ENCODE measurements around the gene MEX3A. TPM values are rescaled to one million over a fixed set of nuclear protein-coding genes. Genes with fewer than 3 reads are reported as not detected.
"Not testable (repeated sequence)": the region's sequence is repeated elsewhere in the genome, so short reads cannot be mapped to it uniquely, and the experiment has no call there.

Gene MEX3A
- polyA plus RNA-seq, 1 donor: 21.8 TPM

DNA sequence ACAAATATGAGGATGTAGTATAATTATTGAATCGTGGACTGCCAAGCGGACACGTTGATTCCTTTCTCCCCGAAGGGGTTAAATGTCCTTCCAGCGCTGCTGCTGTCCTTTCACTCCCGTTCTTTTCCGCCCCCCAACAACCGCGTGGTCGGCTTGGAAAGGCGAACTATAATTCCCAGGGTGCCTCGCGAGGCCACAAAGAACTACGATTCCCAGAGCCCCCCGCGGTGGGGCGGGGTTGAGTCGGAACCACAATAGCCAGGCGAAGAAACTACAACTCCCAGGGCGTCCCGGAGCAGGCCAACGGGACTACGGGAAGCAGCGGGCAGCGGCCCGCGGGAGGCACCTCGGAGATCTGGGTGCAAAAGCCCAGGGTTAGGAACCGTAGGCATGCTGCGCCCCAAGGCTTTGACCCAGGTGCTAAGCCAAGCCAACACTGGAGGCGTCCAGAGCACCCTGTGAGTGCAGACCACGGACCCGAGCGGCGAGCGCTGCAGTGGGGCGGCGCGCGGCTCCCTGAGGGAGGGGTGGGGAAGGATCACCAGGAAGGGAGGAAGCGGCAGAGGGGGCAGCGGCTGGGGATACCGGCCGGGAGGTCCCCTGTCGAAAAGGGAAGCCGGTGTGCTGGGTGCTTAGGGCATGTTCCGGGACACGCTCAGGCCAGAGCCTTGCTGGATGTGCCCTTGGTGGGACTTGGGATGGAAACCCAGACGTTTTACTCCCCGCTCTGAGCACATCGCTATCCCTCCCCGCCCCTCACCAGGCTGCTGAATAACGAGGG is 27.6 kb downstream of the MEX3A start, which contains the start of gene LAMTOR2:
LAMTOR2 (plus strand) TSS at position 283 of the 781 bp plus-strand sequence; CDS start at position 391, 108 bp downstream.
- DNase-seq (ENCODE audit: low read depth): peak; percentile 98

DNA sequence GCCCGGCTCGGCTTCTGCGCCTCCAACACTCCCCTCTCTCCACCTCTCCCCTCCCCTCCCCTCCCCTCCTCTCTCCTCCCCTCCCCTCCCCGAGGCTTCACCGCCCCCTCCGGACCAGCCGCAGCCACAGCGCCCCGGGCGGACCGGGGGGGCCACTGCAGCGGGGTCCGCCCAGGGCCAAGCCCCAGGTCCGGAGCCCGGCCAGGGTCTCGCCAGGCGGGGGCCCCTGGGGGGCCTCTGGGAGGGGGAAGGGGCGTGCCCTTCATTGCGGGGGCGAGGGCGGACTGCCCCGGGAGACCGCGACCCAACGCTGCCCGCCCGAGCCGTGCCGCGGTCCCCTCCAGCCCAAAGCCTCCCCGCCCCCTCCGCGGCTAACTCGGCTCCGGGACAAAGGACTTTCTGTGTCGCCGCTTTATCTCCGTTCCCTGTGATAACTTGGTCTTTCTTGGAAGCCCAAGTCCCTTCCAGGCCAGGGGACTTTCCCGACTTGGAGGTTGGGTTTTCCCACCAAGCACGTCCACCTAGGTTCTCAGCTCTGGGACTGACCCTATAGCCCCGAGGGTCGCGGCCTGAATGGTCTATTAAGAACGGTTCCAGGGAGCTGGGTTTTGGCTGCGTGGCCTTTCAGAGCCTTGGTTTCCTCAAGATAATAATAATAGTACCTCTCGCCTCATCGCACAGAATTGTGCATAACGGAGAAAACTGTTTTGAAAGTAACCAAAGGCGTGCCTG is 28.3 kb downstream of the MEX3A start, which contains the start of gene UBQLN4:
UBQLN4 (minus strand) TSS at position 31 of the 732 bp plus-strand sequence. CDS start 97 bp downstream, outside the sequence.
- peak; percentile 61 for DNase-seq (ENCODE audit: low read depth)

DNA sequence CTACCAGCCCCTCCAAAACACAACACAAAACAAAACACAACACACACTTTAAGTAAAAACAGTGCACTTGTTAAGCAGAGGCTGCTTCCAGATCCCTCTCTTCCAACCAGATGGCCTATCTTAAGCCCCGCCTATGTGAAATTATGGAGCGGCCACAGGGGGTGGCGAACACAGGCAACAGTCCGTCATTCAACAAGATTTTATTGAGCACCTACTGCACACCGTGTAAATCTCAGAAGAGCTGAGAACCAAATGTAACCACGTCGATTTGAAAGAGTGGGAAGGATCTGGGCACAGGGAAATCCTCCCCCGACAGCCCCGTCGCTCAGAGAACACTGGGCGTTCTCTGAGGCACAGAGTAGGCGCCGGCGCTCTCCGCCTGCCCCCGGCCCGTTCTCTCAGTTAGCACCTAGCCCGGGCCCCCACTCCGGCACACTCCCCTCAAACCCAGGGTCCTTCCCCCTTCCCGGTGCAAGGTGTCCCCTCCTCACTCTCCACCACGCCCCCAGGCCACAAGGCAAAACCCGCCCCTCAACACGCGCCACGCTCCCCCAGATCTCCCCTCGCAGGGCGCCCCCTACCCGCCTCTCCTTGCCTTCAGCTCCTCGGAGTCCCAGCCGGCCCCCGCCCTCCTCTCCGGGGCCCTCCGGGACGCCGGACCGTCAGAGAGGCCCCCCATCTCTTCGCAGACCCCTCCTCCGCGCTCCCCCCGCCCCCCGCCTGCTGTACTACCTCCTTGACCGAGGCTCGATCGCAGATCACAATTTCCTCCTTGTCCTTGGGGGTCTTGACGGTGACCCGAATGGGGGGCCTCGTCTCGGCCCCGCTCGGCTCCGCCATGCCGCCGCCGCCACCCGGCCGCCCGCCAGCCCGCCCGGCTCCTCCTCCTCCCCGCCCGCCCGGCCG is 29.1 kb downstream of the MEX3A start:
- DNase-seq (ENCODE audit: low read depth): no peak

DNA sequence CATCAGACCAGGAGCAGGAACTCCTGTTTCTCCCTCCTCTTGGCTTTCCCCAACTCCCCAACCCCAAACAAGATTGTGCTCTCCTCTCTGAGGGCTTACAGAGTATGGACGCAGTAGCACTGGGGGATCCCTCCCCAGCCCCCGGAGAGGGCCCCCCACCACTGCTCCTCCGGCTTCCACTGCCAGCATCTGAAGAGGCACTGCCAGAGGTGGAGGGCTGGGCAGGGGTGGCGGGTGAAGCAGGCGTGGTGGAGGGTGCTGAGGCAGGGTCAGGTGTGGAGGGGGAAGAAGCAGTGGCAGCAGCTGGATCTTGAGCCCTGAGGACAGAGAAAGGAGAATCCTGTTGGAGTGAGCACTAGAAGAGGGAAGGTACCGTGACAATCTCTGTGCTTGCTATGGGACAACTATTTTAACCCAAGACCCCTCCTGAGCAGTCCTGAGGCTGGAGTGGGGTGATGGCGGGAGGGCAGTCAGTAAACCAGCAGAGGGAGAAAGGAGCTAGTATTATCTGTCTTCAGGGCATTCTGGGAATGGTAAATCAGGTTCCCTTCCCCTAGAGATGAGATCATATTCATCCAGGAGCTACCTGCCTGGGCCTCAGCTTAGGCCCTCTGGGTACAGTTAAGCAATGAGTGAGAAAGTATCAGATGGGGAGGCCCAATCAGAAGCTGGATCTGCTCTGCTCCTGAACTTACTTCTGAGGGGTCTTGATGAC is 31.1 kb downstream of the MEX3A start:
- no peak for DNase-seq (ENCODE audit: low read depth)

DNA sequence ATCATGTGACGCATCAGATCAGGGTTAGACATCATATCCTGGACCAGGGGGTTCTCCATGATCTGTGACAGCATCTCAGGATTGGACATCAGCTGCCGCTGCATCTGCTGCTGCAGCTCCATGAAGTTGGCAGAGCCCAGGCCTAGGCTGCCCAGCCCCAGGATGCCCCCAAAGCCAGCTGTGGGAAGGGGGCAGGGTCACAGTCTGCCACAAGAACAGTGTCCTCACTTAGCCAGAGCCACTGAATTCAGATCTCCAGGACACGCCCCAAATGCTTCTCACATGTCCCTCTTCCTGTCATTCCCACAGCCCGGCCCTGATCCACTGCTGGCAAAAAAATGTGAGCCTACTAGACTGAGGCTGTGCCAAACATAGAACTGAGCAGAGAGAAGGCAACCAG is 31.9 kb downstream of the MEX3A start:
- no peak for DNase-seq (ENCODE audit: low read depth)

DNA sequence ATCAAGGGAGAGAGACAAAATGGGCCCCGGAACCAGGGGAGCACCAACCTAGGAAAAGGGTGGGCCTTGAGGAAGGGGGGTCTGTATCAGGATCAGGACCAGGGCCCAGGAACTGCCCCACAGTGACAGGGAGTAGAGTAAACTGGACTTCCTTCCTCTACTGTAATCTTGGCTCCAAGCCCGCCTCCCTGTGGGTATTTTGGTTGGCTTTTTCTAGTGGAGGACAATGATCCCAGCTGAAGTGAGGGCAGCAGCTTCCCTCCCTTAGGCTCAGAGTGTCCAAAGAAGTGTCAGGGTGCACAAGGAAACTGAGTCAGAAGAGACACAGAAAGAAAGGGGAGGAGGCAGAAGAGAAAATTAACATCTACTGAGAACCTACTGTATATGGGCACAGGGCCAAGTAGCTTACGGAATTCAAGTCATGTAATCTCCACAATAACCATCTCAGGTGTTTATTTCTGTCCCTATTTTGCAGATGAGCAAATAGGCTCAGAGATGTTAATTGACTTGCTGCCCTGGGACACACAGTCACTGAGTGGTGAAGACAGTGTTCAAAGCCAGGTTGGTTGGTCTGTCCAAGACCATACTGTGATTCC is 33.5 kb downstream of the MEX3A start:
- no peak for DNase-seq (ENCODE audit: low read depth)

DNA sequence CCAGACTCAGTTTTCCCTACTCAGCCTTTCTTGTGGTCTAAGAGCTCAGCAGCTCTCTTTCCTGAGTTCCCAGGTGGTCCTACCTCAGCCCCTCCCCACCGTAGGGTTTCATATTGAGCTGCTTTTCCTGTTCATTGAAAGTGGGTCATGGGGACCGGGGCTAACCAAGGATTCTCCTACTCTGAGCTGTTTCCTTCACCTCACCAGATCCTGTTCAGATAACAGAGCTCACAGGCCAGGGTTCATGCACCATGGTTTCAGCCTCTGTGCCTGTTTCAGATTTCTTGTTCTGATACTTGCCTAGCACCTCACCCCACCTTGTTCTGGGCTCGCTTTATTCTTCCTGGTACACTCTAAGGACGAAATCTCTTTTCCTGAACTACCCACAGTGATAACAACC is 37.2 kb downstream of the MEX3A start:
- DNase-seq (ENCODE audit: low read depth): no peak

DNA sequence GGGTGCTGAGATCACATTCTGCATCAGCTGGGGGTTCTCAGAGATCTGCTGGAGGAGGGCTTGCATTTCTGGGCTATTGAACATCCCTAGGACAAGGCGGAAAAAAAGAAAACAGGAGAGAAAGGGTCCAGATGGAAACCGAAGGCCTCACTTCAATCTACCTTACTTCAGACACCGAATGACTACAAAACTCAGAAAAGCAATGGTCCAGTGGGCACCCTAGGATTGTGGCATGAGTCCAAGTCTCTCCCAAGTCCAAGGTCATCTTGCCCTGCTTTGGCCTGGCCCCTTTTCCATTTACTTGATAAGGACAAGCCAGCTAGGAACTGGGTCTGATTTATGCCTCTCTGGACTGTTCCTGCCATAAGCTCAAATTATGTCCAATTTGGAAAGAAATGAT is 39.4 kb downstream of the MEX3A start:
- DNase-seq (ENCODE audit: low read depth): no peak

DNA sequence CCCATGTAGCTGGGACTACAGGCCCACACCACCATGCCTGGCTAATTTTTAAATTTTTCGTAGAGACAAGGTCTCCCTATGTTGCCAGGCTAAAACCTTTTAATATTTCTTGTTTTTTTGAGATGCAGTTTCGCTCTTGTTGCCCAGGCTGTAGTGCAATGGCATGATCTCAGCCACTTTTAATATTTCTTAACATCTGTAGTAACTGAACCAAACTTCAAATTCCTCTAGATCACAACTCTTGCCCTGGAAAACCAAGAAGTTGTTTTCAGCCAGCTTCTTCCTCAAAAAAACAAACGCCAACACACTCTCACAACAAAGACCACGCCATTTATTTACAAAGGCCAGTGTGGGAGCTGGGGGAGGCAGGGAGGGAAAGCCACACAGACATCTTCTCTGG is 47.3 kb downstream of the MEX3A start:
- DNase-seq (ENCODE audit: low read depth): not testable (repeated sequence)

DNA sequence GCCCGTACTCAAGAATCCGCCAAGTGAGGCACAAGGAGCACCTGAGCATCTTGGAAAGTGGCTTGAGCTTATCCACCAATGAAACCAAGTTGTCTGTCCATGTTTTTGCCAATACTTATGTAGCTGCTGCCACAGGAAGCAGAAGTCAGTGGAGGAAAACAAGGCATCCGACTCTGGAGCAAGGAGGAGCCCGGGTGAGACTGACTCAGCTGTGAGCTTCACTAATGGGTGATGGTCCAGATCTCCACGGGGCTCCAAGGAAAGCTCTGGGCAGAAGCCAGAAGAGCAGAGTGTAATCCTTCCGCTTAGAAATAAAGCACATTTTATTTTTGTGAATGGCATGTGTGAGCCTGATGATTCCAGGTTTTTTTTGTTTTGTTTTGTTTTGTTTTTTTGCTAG is 49.3 kb downstream of the MEX3A start:
- no peak for DNase-seq (ENCODE audit: low read depth)

DNA sequence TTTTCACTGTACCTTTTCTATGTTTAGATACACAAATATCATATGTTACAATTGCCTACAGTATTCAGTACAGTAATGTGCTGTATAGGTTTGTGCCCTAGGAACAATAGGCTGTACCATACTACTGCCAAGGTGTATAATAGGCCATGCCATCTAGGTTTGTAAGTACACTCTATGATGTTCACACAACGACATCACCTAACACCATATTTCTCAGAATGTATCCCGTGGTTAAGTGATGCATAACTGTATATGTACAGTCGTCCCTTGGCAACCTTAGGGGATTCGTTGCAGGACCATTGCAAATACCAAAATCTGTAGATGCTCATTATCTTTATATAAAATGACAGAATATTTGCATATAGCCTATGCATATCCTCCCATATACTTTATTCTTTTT is 55.7 kb downstream of the MEX3A start:
- no peak for DNase-seq (ENCODE audit: low read depth)

DNA sequence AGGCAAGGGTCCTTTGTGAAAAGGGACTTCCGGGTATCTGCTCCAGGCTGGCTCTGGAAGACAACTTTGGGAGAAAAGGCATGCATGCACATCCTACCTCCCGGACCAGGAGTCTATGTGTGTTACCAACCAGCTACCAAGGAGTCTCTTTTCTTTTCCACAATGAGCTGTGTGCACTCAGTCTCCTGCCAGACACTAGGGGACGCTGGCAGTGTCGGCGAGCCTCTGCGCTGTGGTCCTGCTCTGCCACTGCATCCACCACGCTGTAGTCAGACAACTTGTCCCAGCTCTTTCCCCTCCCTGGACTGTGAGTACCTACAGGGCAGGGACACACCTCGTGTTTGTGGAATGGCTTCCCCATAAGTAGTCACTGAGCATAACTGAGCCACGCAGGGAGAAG is 56.4 kb downstream of the MEX3A start:
- DNase-seq (ENCODE audit: low read depth): no peak

DNA sequence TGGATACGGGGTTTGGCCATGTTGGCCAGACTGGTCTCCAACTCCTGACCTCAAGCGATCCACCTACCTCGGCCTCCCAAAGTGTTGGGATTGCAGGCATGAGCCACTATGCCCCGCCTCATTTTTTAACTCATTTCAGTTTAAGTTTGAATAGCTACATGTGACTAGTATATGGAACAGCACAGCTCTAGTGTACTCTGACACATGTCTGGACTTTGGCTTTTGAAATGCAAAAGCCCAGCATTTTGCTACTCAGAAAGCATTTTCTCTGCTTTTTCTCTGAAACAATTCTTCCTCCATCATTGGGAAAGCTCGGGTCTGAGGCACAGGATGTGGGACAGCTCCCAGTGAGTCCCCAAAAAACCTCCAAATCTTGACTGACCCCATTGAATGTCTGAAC is 57.5 kb downstream of the MEX3A start:
- no peak for DNase-seq (ENCODE audit: low read depth)

Other genes with a start within 250 kb of the MEX3A start
- gene GON4L, start 225.3 kb downstream of the MEX3A start, polyA plus RNA-seq (ENCODE audit: insufficient read length): 31.4 TPM
- gene SYT11, start 222.9 kb downstream of the MEX3A start, polyA plus RNA-seq (ENCODE audit: insufficient read length): 14.1 TPM
- 25.9 TPM for gene RIT1, start 171.1 kb downstream of the MEX3A start, polyA plus RNA-seq (ENCODE audit: insufficient read length)
- 38.0 TPM for gene KHDC4, start 148.1 kb downstream of the MEX3A start, polyA plus RNA-seq (ENCODE audit: insufficient read length)
- not detected for gene RXFP4, start 140.8 kb downstream of the MEX3A start, polyA plus RNA-seq (ENCODE audit: insufficient read length)
- 143 TPM for gene ARHGEF2, start 103.9 kb downstream of the MEX3A start, polyA plus RNA-seq (ENCODE audit: insufficient read length)
- gene SSR2, start 61.5 kb downstream of the MEX3A start, polyA plus RNA-seq (ENCODE audit: insufficient read length): 218 TPM
- gene UBQLN4, start 28.7 kb downstream of the MEX3A start, polyA plus RNA-seq (ENCODE audit: insufficient read length): 47.5 TPM
- 36.3 TPM for gene LAMTOR2, start 27.7 kb downstream of the MEX3A start, polyA plus RNA-seq (ENCODE audit: insufficient read length)
- gene RAB25, start 21.3 kb downstream of the MEX3A start, polyA plus RNA-seq (ENCODE audit: insufficient read length): not detected
- gene LMNA, start 32.2 kb upstream of the MEX3A start, polyA plus RNA-seq (ENCODE audit: insufficient read length): 298 TPM
- gene SEMA4A, start 71.1 kb upstream of the MEX3A start, polyA plus RNA-seq (ENCODE audit: insufficient read length): 3.0 TPM
- 10.8 TPM for gene SLC25A44, start 111.6 kb upstream of the MEX3A start, polyA plus RNA-seq (ENCODE audit: insufficient read length)
- 49.2 TPM for gene PMF1, start 130.5 kb upstream of the MEX3A start, polyA plus RNA-seq (ENCODE audit: insufficient read length)
- gene BGLAP, start 159.7 kb upstream of the MEX3A start, polyA plus RNA-seq (ENCODE audit: insufficient read length): 3.1 TPM
- 4.0 TPM for gene PAQR6, start 165.6 kb upstream of the MEX3A start, polyA plus RNA-seq (ENCODE audit: insufficient read length)
- 53.3 TPM for gene SMG5, start 200.4 kb upstream of the MEX3A start, polyA plus RNA-seq (ENCODE audit: insufficient read length)
- 4.3 TPM for gene TMEM79, start 201.9 kb upstream of the MEX3A start, polyA plus RNA-seq (ENCODE audit: insufficient read length)
- 21.2 TPM for gene GLMP, start 213.2 kb upstream of the MEX3A start, polyA plus RNA-seq (ENCODE audit: insufficient read length)
- gene VHLL, start 216.8 kb upstream of the MEX3A start, polyA plus RNA-seq (ENCODE audit: insufficient read length): not detected

All from forelimb muscle (tissue), 1 donor.